Suprapubic skin (tissue), 4 donors: ENCODE measurements around the gene TMEM259.

ENCODE experiments used
- CTCF ChIP-seq, 2 donors: fragments of 200-600 bp in 1 of 2; fragments of 450-650 bp in 1 of 2; sonication (generic) in 1 of 2; IDR thresholded peaks; one replicate each; pipeline ENCODE4 v1.5.1; 2016 to 2019; ENCODE audit warnings: antibody characterized with exemption in 2 of 2, mild to moderate bottlenecking in 1 of 2, moderate library complexity in 1 of 2
- POLR2A ChIP-seq, 2 donors: fragments of 450-650 bp; IDR thresholded peaks; one replicate each; pipeline ENCODE4 v1.6.1; 2017; ENCODE audit warnings: antibody characterized with exemption in 2 of 2, mild to moderate bottlenecking in 2 of 2, moderate library complexity in 2 of 2
- POLR2AphosphoS5 ChIP-seq, 3 donors: sonication (generic); formaldehyde crosslinking; IDR thresholded peaks; one replicate each; pipeline ENCODE4 v1.6.1; 2017; ENCODE audit warnings: antibody characterized with exemption in 3 of 3

GRCh38 chr19:1052349-1052975 is 31.5 kb upstream of the TMEM259 start:
- no peak for TF ChIP-seq CTCF (IDR thresholded peaks at IDR 0.05)
- no peak for TF ChIP-seq POLR2A (IDR thresholded peaks at IDR 0.05)
- TF ChIP-seq POLR2AphosphoS5 (IDR thresholded peaks at IDR 0.05): no peak
